Naive thymus-derived CD8-positive, alpha-beta T cell (primary cell): Measurements from ENCODE around the gene ASB15. TPM values are rescaled to one million over a fixed set of nuclear protein-coding genes. Genes with fewer than 3 reads are reported as not detected.
"Not testable (repeated sequence)": the region's sequence is repeated elsewhere in the genome, so short reads cannot be mapped to it uniquely, and the experiment has no call there.

Experiments used
- ATAC-seq, 2 donors: fragments of 150-1000 bp; cut with Tn5 transposase in 1 of 2; sonication (Bioruptor Pico), chemical (Tn5 transposase) in 1 of 2; 1 replicate in 1 of 2; 2 replicates in 1 of 2; pipeline ENCODE4 v1.10.0; 2021; ENCODE audit warnings: mild to moderate bottlenecking in 2 of 2, moderate library complexity in 2 of 2
- POLR2A ChIA-PET: fragments of 350-600 bp; sonication (Branson Sonifier 250); formaldehyde crosslinking; loops from one replicate; lab custom pipeline; 2021; ENCODE audit warnings: antibody characterized with exemption; lab: Charles Lee
- DNase-seq, 10 donors: peaks; one replicate each; pipeline versions ENCODE4 v3.0.0 to v3.0.0-alpha.2; 2020 to 2022
- H3K27ac Mint-ChIP-seq, 10 donors: one replicate each; pipeline ENCODE4 v1.8.0; 2020 to 2022; ENCODE audit warnings: mild to moderate bottlenecking in 10 of 10, mixed read lengths in 10 of 10, moderate library complexity in 4 of 10, inconsistent platforms in 1 of 10
- H3K27me3 Mint-ChIP-seq, 5 donors: one replicate each; pipeline ENCODE4 v1.8.0; 2021 to 2022; ENCODE audit warnings: mixed read lengths in 5 of 5
- H3K36me3 Mint-ChIP-seq, 3 donors: one replicate each; pipeline ENCODE4 v1.8.0; 2020 to 2022; ENCODE audit warnings: mixed read lengths in 3 of 3, mild to moderate bottlenecking in 2 of 3, inconsistent platforms in 1 of 3
- H3K4me1 Mint-ChIP-seq, 4 donors: one replicate each; pipeline ENCODE4 v1.8.0; 2021 to 2022; ENCODE audit warnings: mixed read lengths in 4 of 4
- H3K4me3 Mint-ChIP-seq, 10 donors: one replicate each; pipeline ENCODE4 v1.8.0; 2020 to 2022; ENCODE audit warnings: mild to moderate bottlenecking in 10 of 10, mixed read lengths in 10 of 10, moderate library complexity in 6 of 10, inconsistent platforms in 1 of 10
- H3K9me3 Mint-ChIP-seq, 9 donors: one replicate each; pipeline ENCODE4 v1.8.0; 2020 to 2022; ENCODE audit warnings: mixed read lengths in 9 of 9, mild to moderate bottlenecking in 3 of 9, inconsistent platforms in 1 of 9, moderate library complexity in 1 of 9
- polyA plus RNA-seq, 3 donors: library from polyadenylated mRNA; unstranded; fragments of 300-500 nt; fragmentation: Illumina TruSeq; gene quantifications; one replicate each; pipeline ENCODE4 v1.2.3, GENCODE V29; 2021
- total RNA-seq, 8 experiments: library from RNA in 2 of 8; stranded (reverse) in 2 of 8; gene quantifications; one replicate each; pipeline ENCODE4 v1.2.3 and lab custom pipeline; 2021 to 2026

The ASB15 gene
- total and polyA plus RNA-seq, 5 experiments from 2014 or later, result 0.09 to 0.11 TPM; not detected in 3

DNA sequence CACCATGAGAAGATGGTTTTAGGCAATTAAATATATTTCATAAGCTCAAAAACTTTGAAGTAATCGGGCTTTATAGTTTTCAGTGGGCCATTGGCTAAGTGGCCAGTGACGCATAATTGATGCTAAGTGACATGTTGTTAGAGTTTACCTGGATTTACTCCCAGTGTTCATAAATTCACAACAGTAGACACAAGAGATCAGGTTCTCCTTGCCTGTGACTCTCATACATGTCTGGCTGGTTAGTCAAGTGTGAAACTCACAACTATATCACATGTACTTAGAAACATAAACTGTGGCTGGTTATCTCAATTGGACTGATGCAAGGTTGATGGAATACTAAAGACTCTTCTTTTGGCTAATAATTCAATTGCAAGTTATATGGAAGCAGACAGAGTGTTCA lies 26.2 kb downstream of the ASB15 start:
- H3K36me3 Mint-ChIP-seq, result no peaks in the 10 kb centered on the region
- DNase-seq (no peak), ATAC-seq (no peak)
- H3K4me1 Mint-ChIP-seq, result peaks cover 0 to 2% (median 0%) of the 10 kb centered on the region in 4 donors
- peaks cover 5 to 16% (median 12%) of the 10 kb centered on the region in 5 donors for H3K27me3 Mint-ChIP-seq
- H3K27ac Mint-ChIP-seq, result no peak overlapping the region
- no peaks in the 10 kb centered on the region for H3K9me3 Mint-ChIP-seq
- no peak overlapping the region for H3K4me3 Mint-ChIP-seq
- POLR2A ChIA-PET, result no interaction called here

DNA sequence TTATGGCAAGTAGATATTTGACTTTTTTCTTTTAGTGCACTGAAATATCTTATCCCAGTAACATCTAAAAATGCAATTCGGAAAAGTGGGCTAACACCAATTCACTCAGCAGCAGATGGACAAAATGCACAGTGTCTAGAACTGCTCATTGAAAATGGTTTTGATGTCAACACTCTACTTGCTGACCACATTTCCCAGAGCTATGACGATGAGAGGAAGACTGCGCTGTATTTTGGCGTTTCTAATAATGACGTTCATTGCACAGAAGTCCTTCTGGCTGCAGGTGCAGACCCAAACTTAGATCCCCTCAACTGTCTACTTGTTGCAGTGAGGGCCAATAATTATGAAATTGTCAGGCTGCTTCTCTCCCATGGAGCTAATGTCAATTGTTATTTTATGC lies 27.2 kb downstream of the ASB15 start:
- DNase-seq, result no peak
- peaks cover 0 to 2% (median 0%) of the 10 kb centered on the region in 4 donors for H3K4me1 Mint-ChIP-seq
- no peaks in the 10 kb centered on the region for H3K36me3 Mint-ChIP-seq
- POLR2A ChIA-PET, result no interaction called here
- ATAC-seq, result no peak
- H3K27ac Mint-ChIP-seq, result no peak overlapping the region
- peaks cover 5 to 19% (median 13%) of the 10 kb centered on the region in 5 donors for H3K27me3 Mint-ChIP-seq
- no peak overlapping the region for H3K4me3 Mint-ChIP-seq
- no peaks in the 10 kb centered on the region for H3K9me3 Mint-ChIP-seq

DNA sequence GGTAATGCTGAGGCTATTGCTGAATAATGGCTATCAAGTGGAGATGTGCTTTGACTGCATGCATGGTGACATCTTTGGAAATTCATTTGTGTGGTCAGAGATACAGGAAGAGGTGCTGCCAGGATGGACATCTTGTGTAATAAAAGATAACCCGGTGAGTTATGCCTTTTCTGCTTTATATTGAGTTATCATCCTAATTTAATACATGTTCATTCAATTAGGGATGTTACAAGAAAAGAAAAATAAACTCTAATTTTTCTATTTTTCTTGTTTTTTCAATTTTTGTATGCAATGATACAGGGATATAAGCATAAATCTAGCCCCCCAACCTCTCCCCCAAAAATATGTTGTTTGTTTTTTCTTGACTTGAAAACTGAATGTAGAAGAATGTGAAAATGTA lies 27.7 kb downstream of the ASB15 start:
- Mint-ChIP-seq H3K27me3 (peaks cover 5 to 19% (median 13%) of the 10 kb centered on the region in 5 donors), H3K36me3 (no peaks in the 10 kb centered on the region), H3K27ac (peak overlapping the region in 1 of 10 donors; percentile 6), H3K9me3 (no peaks in the 10 kb centered on the region), H3K4me3 (no peak overlapping the region), H3K4me1 (peaks cover 0 to 2% (median 0%) of the 10 kb centered on the region in 4 donors)
- DNase-seq (no peak), ATAC-seq (no peak)
- POLR2A ChIA-PET, result no interaction called here

DNA sequence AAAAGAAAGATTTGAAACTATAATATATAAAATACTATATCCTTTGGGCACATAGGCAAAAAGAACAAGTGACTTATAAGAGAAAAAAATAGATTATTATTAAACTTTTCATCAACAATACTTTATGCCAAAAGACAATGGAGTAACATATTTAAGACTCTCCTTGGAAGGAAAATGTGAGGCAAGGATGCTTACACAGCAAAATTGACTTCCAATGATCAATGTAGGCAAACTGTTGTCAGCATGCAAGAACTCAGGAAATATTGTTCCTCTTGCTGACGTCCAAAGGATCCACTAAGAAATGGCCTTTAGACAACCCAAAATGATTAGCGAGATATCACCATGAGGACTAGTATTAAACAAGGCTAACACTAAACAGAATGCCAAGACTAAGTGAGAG lies 31.2 kb downstream of the ASB15 start:
- H3K36me3 Mint-ChIP-seq, result no peaks in the 10 kb centered on the region
- no peaks in the 10 kb centered on the region for H3K9me3 Mint-ChIP-seq

DNA sequence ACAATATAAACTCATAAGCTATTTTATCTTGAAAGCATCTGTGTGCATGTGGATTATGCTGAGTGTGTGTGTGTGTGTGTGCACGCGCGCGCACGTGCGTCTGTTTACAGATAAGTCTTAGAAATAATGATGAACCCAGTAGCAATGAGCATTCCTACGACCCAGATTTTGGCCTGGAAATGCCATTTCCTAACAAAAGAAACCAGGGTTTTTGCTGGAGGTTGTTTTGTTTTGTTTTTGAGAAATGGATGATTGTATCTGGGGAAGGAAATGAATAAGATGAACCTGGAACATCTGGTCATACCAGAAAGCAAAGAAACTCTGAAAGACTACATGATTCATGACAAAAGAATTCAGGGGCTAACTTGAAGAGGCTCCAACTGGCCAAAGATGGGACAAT lies 31.9 kb downstream of the ASB15 start:
- POLR2A ChIA-PET, result no interaction called here
- ATAC-seq (no peak), DNase-seq (no peak)
- Mint-ChIP-seq H3K36me3 (no peaks in the 10 kb centered on the region), H3K27me3 (peaks cover 12 to 36% (median 22%) of the 10 kb centered on the region in 5 donors), H3K4me3 (no peak overlapping the region), H3K9me3 (no peaks in the 10 kb centered on the region), H3K4me1 (no peaks in the 10 kb centered on the region), H3K27ac (no peak overlapping the region)

More for the DNA sequence above, 31.2 kb downstream of the ASB15 start:
- Mint-ChIP-seq H3K4me3 (no peak overlapping the region), H3K27ac (no peak overlapping the region), H3K27me3 (peaks cover 11 to 28% (median 17%) of the 10 kb centered on the region in 5 donors), H3K4me1 (no peaks in the 10 kb centered on the region)
- DNase-seq, result no peak
- POLR2A ChIA-PET, result no interaction called here
- ATAC-seq, result no peak

DNA sequence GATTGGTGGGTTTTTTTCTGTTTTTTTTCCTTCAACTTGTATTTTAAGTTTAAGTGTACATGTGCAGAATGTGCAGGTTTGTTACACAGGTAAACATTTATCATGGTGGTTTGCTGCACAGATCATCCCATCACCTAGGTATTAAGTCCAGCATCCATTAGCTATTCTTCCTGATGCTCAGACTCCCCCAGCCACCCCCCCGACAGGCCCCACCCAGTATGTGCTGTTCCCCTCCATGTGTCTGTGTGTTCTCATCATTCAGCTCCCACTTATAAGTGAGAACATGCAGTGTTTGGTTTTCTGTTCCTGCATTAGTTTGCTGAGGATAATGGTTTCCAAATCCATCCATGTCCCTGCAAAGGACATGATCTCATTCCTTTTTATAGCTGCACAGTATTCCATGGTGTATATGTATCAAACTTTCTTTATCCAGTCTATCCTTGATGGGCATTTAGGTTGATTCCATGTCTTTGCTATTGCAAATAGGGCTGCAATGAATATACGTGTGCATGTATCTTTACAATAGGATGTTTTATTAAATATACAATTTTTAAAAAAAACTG lies 32.5 kb downstream of the ASB15 start:
- H3K9me3 Mint-ChIP-seq, POLR2A ChIA-PET, H3K4me3 Mint-ChIP-seq, ATAC-seq, DNase-seq, H3K36me3 Mint-ChIP-seq, H3K4me1 Mint-ChIP-seq, H3K27ac Mint-ChIP-seq: not testable (repeated sequence)
- H3K27me3 Mint-ChIP-seq, result peaks cover 12 to 41% (median 23%) of the 10 kb centered on the region in 5 donors

DNA sequence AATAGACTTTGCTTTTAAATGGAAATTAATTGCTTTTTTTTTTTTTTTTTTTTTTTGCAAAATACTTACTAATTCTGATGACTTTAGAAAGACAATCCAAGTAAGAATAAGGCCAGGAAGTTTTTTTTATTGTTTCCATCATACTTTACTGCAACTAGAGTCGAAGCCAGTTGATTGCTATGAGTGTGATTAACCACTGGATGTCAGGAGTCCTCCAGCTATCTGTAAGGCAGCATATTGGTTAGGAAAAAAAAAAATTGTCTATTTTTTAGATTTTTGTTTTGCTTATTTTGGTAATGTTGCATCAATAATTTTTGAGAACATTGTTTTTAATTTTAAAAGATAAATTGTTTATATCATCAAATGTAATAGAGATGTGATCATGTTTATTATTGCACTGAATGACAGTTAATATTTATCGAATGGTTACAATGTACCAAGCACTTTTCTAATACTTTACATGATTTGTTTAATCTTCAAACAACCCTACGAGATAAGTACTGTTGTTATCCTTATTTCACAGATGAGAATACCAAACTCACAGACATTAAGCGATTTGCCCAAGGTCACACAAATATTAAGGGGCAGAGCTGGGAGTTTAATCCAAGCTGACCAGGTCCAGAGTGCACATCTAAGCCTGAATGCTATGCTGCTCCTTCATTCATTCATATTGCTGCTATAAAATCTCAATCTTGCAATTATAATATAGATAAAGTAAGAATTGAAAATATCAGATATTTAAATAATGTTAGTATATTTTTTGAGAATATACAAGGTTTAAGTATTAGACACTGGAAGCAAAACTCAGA lies 34.1 kb downstream of the ASB15 start:
- H3K4me3 Mint-ChIP-seq, result no peak overlapping the region
- ATAC-seq (no peak), DNase-seq (no peak)
- H3K4me1 Mint-ChIP-seq, result no peaks in the 10 kb centered on the region
- H3K36me3 Mint-ChIP-seq, result no peaks in the 10 kb centered on the region
- H3K27ac Mint-ChIP-seq, result no peak overlapping the region
- H3K27me3 Mint-ChIP-seq, result peaks cover 12 to 50% (median 25%) of the 10 kb centered on the region in 5 donors
- H3K9me3 Mint-ChIP-seq, result no peaks in the 10 kb centered on the region
- POLR2A ChIA-PET, result no interaction called here

DNA sequence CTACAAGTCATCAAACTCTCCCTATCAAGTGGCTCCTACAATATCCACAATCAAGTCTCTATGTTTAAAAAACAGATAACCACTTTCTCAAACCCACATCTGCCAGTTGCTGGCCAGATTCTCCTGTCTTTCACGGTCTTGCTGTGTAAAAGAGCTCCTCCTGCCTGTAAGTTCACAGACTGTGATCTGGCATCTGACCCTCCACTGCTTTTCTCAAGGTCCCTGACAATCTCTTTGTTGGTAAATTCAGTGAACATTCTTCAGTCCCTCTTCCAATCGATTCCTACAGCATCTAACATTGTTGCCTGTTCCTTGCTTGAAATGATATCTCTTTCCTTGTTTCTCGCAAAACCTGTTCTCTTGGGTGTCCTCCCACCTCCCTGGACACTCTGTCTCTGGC lies 35.6 kb downstream of the ASB15 start:
- ATAC-seq (no peak), DNase-seq (no peak)
- Mint-ChIP-seq H3K4me1 (no peaks in the 10 kb centered on the region), H3K36me3 (no peaks in the 10 kb centered on the region), H3K27ac (no peak overlapping the region), H3K27me3 (peaks cover 13 to 54% (median 23%) of the 10 kb centered on the region in 5 donors), H3K4me3 (no peak overlapping the region), H3K9me3 (no peaks in the 10 kb centered on the region)
- POLR2A ChIA-PET, result no interaction called here

DNA sequence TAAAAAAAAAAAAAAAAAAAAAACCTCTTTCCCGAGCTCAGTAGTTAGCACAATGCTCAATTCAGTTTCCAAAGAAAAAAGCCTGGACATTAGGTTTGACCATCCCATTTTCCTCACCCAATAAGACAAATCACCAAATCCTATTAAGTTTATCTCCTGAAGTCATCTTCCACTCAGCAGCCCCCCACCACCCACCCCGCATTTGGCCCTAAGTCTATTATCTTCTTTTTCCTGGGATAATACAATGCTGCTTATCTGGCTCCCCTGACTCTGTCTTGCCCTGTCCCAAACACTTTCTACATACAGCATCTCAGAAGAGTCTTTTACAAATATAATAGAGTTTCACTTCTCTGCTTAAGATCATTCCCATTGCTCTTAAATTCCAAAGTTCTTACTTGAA lies 36.3 kb downstream of the ASB15 start:
- Mint-ChIP-seq H3K9me3 (no peaks in the 10 kb centered on the region), H3K27me3 (peaks cover 12 to 54% (median 24%) of the 10 kb centered on the region in 5 donors), H3K4me1 (no peaks in the 10 kb centered on the region), H3K27ac (no peak overlapping the region), H3K36me3 (no peaks in the 10 kb centered on the region), H3K4me3 (no peak overlapping the region)
- ATAC-seq (no peak), DNase-seq (no peak)
- POLR2A ChIA-PET, result no interaction called here

DNA sequence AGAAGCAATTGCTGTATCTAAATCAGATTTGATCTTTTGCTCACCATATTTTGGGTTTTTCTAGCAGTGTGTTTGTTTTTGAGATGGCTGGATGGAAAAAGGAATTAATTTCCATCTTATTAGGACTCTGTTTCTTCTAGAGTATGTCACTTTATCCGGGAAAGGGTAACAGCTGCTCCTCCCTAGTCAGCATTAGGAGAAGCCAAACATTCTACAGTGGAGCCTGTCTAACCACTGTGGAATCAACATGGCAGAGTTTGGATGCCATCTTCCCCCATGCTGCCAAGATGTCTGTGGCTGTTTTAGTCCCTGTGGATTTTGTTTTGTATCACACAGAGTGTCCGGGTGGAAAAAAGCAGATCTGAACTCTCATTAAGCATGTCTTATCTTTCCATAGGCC lies 38.0 kb downstream of the ASB15 start:
- Mint-ChIP-seq H3K4me1 (no peaks in the 10 kb centered on the region), H3K4me3 (no peak overlapping the region)
- no peak for DNase-seq

DNA sequence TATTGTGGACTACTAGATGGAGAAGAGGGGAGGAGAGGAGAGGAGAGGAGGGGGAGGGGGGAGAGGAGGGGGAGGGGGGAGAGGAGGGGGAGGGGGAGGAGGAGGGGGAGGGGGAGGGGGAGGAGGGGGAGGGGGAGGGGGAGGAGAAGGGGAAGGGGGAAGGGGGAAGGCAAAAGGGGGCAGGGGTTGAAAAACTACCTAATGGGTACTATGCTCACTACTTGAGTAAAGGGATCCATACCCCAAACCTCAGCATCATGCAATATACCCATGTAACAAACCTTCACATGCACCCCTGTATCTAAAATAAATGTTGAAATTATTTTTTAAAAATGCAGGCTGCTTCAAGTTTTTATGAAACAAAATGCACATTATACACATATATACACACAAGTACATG lies 39.0 kb downstream of the ASB15 start:
- no peak overlapping the region for H3K4me3 Mint-ChIP-seq
- no peaks in the 10 kb centered on the region for H3K4me1 Mint-ChIP-seq
- H3K9me3 Mint-ChIP-seq, result peaks cover 0 to 1% (median 0%) of the 10 kb centered on the region in 9 donors
- DNase-seq (no peak), ATAC-seq (no peak)
- POLR2A ChIA-PET, result no interaction called here
- H3K27me3 Mint-ChIP-seq, result peaks cover 10 to 69% (median 21%) of the 10 kb centered on the region in 5 donors
- H3K27ac Mint-ChIP-seq, result no peak overlapping the region
- no peaks in the 10 kb centered on the region for H3K36me3 Mint-ChIP-seq

More for the DNA sequence above, 38.0 kb downstream of the ASB15 start:
- POLR2A ChIA-PET, result no interaction called here
- Mint-ChIP-seq H3K9me3 (peaks cover 0 to 1% (median 0%) of the 10 kb centered on the region in 9 donors), H3K27ac (no peak overlapping the region), H3K36me3 (no peaks in the 10 kb centered on the region), H3K27me3 (peaks cover 10 to 69% (median 21%) of the 10 kb centered on the region in 5 donors)
- no peak for ATAC-seq

DNA sequence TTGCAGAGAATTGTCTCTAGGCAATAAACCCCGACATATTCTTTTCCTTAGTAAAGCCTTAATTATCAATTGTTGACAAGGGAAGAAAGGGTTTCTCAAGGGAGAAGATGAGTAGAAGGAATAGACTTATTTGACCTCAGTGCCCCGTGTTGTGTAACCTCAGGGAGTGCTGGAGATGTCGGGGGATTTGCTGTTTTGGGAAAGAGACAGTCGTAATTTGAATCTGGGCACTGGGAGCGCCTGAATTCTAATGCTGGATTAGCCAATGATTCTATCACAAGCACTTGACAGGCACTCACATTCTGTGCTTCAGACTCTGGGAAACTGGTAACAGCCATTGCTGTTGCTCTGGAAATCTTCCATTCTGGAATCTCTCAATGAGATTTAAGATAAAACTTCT lies 40.3 kb downstream of the ASB15 start:
- Mint-ChIP-seq H3K4me3 (no peak overlapping the region), H3K9me3 (peaks cover 0 to 1% (median 0%) of the 10 kb centered on the region in 9 donors), H3K4me1 (no peaks in the 10 kb centered on the region), H3K27ac (no peak overlapping the region), H3K36me3 (no peaks in the 10 kb centered on the region), H3K27me3 (peaks cover 10 to 73% (median 24%) of the 10 kb centered on the region in 5 donors)
- no peak for ATAC-seq
- POLR2A ChIA-PET, result no interaction called here
- no peak for DNase-seq
